C4-2B (cell line): ENCODE measurements around the gene WNT16.
"Not testable (repeated sequence)": the region's sequence is repeated elsewhere in the genome, so short reads cannot be mapped to it uniquely, and the experiment has no call there.

Experiments
- H3K27ac ChIP-seq: fragments of 450-650 bp; 2 replicates; pipeline ENCODE4 v1.5.1; 2017
- ZFX ChIP-seq: fragments of 450-650 bp; IDR thresholded peaks from 2 replicates; pipeline ENCODE4 v1.6.1; 2017
- TF ChIP-seq, protein P1 (sequence below): fragments of 450-650 bp; conservative IDR thresholded peaks from 2 replicates; pipeline ENCODE4 v1.5.1; 2017; ENCODE audit warnings: mild to moderate bottlenecking

The WNT16 gene

GRCh38 chr7:121286742-121287734 lies 41.8 kb upstream of the WNT16 start:
- no peak for TF ChIP-seq ZFX
- TF ChIP-seq, protein P1, sequence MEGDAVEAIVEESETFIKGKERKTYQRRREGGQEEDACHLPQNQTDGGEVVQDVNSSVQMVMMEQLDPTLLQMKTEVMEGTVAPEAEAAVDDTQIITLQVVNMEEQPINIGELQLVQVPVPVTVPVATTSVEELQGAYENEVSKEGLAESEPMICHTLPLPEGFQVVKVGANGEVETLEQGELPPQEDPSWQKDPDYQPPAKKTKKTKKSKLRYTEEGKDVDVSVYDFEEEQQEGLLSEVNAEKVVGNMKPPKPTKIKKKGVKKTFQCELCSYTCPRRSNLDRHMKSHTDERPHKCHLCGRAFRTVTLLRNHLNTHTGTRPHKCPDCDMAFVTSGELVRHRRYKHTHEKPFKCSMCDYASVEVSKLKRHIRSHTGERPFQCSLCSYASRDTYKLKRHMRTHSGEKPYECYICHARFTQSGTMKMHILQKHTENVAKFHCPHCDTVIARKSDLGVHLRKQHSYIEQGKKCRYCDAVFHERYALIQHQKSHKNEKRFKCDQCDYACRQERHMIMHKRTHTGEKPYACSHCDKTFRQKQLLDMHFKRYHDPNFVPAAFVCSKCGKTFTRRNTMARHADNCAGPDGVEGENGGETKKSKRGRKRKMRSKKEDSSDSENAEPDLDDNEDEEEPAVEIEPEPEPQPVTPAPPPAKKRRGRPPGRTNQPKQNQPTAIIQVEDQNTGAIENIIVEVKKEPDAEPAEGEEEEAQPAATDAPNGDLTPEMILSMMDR: no peak
- H3K27ac ChIP-seq: no peak overlapping the region

GRCh38 chr7:121288894-121289293 lies 39.9 kb upstream of the WNT16 start:
- H3K27ac ChIP-seq: no peak overlapping the region
- no peak for TF ChIP-seq ZFX
- TF ChIP-seq, protein P1: no peak

DNA sequence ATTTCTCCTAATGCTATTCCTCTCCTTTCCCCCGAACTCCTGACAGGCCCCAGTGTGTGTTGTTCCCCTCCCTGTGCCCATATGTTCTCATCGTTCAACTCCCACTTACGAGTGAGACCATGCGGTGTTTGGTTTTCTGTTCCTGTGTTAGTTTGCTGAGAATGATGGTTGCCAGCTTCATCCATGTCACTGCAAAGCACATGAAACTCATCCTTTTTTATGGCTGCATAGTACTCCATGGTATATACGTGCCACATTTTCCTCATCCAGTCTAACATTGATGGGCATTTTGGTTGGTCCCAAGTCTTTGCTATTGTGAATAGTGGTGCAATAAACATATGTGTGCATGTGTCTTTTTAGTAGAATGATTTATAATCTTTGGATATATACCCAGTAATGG lies 38.9 kb upstream of the WNT16 start:
- not testable (repeated sequence) for H3K27ac ChIP-seq

DNA sequence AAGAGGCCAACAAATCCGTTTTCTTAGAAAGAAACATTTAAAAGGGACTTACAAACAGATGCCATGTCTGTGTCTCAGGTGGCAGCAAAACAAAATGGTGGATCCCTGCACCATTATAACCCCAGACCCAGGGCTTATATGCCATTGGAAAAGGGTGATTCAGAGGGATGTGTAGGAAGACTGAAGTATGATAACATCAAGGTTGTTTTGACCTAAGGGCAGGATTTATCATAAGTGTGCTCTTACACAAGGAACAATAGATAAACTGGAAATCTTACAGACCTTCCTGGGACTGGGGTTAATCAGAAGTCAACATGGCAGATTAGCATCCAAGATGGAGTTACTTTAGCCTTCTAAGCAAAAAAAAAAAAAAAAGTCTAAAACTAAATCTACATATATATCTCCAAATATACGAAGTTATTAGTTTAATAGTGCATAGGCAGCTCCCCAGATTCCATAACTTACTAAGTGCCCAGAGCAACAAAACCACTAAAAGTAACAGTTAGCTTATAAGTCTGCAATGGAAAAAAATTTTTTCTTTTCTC lies 34.3 kb upstream of the WNT16 start:
- no peak for TF ChIP-seq ZFX
- TF ChIP-seq, protein P1: no peak
- H3K27ac ChIP-seq: no peak overlapping the region

GRCh38 chr7:121297843-121298242 lies 31.0 kb upstream of the WNT16 start:
- TF ChIP-seq, protein P1: no peak
- no peak for TF ChIP-seq ZFX
- H3K27ac ChIP-seq: no peak overlapping the region

- no peak overlapping the region for H3K27ac ChIP-seq
- no peak for TF ChIP-seq ZFX
- TF ChIP-seq, protein P1: no peak
Observed at GRCh38 chr7:121298831-121299239, 30.0 kb upstream of the WNT16 start.

DNA sequence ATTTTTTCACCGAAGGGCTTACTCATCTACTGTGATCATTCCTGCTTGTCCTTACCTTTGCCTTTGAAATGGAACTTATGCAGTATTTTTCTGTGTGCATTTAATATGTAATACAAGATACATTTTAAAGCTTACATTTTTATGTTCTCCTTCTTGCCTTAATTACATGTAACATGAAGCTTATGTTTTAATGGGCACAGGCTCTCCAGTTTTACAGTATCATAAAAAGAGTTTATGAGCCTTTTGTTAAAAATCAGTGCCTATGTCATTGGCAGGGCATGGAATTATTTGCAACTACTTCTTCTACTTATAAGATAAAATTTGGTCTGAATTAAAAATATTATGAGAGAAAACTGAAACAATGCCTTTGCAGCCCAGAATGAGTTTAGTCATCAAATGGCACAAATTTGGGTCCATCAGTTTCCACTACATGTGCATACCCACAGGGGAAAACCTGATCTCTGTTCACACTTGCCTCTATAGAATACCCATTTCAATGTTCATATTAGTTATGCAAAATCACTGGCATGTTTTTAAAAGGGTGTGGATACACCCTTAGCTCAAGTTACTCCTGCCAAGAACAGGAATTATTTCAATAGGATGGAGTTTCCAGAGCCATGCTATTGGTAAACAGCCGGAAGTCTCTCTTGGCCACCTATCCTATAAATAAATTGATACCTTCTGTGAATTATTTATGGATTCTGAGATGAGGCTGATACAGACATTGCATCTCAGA lies 27.9 kb upstream of the WNT16 start:
- TF ChIP-seq, protein P1: no peak
- no peak for TF ChIP-seq ZFX
- H3K27ac ChIP-seq: no peak overlapping the region
